ENCODE results near the gene SMIM43. TPM values are rescaled to one million over a fixed set of nuclear protein-coding genes. Genes with fewer than 3 reads are reported as not detected.

SMIM43 gene
- total RNA-seq, 1 experiment from 2014 or later: not detected

DNA sequence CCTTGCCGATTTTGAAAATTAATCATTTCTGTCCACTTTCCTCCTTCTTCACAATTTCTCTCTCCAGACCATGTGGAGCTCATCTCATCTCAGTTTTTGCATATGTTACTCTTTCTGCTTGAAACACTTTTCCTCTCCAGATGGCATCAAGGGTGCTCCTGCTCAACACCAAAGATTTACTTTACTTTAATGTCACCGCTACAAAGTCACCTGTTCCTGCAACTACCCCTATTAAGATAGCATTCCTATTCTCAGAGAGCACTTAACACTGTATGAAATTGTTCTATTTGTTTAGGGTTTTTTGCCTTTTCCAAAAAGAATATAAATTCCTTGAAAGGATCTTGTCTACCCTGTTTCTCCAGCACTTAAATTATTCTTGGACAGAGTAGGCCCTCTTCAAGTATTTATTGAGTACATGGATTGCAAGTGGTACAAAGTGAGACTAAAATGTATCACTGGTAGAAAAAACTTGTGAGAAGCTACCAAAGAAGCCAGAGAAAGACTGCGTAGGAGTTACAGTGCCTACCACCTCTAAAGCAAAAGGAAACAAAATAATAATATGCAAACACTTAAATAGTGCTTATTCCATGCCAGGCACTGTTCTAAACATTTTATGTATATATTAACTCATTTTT, 35.0 kb upstream of the SMIM43 start:
- peaks cover 11 to 23% of the 10 kb centered on the region in 2 experiments; a peak in 3 of 4 replicates for H3K36me3 ChIP-seq (ENCODE audit: control insufficient read depth in 1 of 2, insufficient read depth in 2 of 2, low read length in 2 of 2)
- TF ChIP-seq CTCF (IDR thresholded peaks at IDR 0.05 in 2 of 3, conservative IDR thresholded peaks at IDR 0.05 in 1 of 3; ENCODE audit: borderline replicate concordance in 1 of 3, insufficient read depth in 1 of 3, low read depth in 2 of 3, low read length in 2 of 3): no peak
- TF ChIP-seq FOSL1 (IDR thresholded peaks at IDR 0.05; ENCODE audit: low read depth): no peak
- TF ChIP-seq, protein P1, sequence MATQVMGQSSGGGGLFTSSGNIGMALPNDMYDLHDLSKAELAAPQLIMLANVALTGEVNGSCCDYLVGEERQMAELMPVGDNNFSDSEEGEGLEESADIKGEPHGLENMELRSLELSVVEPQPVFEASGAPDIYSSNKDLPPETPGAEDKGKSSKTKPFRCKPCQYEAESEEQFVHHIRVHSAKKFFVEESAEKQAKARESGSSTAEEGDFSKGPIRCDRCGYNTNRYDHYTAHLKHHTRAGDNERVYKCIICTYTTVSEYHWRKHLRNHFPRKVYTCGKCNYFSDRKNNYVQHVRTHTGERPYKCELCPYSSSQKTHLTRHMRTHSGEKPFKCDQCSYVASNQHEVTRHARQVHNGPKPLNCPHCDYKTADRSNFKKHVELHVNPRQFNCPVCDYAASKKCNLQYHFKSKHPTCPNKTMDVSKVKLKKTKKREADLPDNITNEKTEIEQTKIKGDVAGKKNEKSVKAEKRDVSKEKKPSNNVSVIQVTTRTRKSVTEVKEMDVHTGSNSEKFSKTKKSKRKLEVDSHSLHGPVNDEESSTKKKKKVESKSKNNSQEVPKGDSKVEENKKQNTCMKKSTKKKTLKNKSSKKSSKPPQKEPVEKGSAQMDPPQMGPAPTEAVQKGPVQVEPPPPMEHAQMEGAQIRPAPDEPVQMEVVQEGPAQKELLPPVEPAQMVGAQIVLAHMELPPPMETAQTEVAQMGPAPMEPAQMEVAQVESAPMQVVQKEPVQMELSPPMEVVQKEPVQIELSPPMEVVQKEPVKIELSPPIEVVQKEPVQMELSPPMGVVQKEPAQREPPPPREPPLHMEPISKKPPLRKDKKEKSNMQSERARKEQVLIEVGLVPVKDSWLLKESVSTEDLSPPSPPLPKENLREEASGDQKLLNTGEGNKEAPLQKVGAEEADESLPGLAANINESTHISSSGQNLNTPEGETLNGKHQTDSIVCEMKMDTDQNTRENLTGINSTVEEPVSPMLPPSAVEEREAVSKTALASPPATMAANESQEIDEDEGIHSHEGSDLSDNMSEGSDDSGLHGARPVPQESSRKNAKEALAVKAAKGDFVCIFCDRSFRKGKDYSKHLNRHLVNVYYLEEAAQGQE (IDR thresholded peaks at IDR 0.05; ENCODE audit: low read depth): no peak
- no peak for TF ChIP-seq POLR2AphosphoS5 (IDR thresholded peaks at IDR 0.05; ENCODE audit: low read depth, low read length)
- no peak for TF ChIP-seq CBX3 (IDR thresholded peaks at IDR 0.05; ENCODE audit: low read depth)
- TF ChIP-seq EZH2 (IDR thresholded peaks at IDR 0.05): no peak
- no peak for TF ChIP-seq MAX (IDR thresholded peaks at IDR 0.05)
- no peak for TF ChIP-seq EGR1 (IDR thresholded peaks at IDR 0.05; ENCODE audit: low read depth)
- no peak for TF ChIP-seq ELF1 (IDR thresholded peaks at IDR 0.05; ENCODE audit: borderline replicate concordance, low read depth)
- TF ChIP-seq SIN3A (IDR thresholded peaks at IDR 0.05; ENCODE audit: low read depth): no peak
- TF ChIP-seq SP1 (IDR thresholded peaks at IDR 0.05; ENCODE audit: low read depth): no peak
- TF ChIP-seq SRF (IDR thresholded peaks at IDR 0.05; ENCODE audit: low read depth): no peak
- TF ChIP-seq, protein P2, sequence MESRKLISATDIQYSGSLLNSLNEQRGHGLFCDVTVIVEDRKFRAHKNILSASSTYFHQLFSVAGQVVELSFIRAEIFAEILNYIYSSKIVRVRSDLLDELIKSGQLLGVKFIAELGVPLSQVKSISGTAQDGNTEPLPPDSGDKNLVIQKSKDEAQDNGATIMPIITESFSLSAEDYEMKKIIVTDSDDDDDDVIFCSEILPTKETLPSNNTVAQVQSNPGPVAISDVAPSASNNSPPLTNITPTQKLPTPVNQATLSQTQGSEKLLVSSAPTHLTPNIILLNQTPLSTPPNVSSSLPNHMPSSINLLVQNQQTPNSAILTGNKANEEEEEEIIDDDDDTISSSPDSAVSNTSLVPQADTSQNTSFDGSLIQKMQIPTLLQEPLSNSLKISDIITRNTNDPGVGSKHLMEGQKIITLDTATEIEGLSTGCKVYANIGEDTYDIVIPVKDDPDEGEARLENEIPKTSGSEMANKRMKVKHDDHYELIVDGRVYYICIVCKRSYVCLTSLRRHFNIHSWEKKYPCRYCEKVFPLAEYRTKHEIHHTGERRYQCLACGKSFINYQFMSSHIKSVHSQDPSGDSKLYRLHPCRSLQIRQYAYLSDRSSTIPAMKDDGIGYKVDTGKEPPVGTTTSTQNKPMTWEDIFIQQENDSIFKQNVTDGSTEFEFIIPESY (IDR thresholded peaks at IDR 0.05; ENCODE audit: extremely low read depth, insufficient replicate concordance, low read length): no peak
- no peak for TF ChIP-seq TCF7L2 (IDR thresholded peaks at IDR 0.05; ENCODE audit: borderline replicate concordance, extremely low read depth, insufficient read depth, insufficient read length)
- TF ChIP-seq EZH2phosphoT487 (IDR thresholded peaks at IDR 0.05; ENCODE audit: borderline replicate concordance): no peak
- no peak for TF ChIP-seq POLR2A (IDR thresholded peaks at IDR 0.05; ENCODE audit: borderline replicate concordance, extremely low read depth, insufficient read depth, insufficient read length)
- TF ChIP-seq YY1 (IDR thresholded peaks at IDR 0.05; ENCODE audit: extremely low read depth, insufficient replicate concordance, low read depth, low read length): no peak
- peaks cover 3 to 11% of the 10 kb centered on the region in 2 experiments; a peak in 3 of 4 replicates for H3K4me1 ChIP-seq (ENCODE audit: control insufficient read depth in 1 of 2, insufficient read depth in 2 of 2, low read length in 2 of 2)
- ChIA-PET RAD21 (ENCODE audit: low non-redundant PET in 1 of 2, low total read pairs in 2 of 2, uncharacterized antibody in 2 of 2, unreplicated experiment in 2 of 2) (no interaction called here), POLR2A (interaction anchor here (0.9 kb wide), 1 partner anchor 8 kb away, joined by 3 read pairs; no protein-coding TSS in a partner anchor), CTCF (no interaction called here)
- H3K9me2 ChIP-seq (ENCODE audit: insufficient read depth): no peaks in the 10 kb centered on the region
- no TSS peak for BruUV-seq (replicated peaks)
- H2AFZ ChIP-seq (ENCODE audit: low read depth, low read length, poor library complexity, severe bottlenecking): no peak overlapping the region
- ATAC-seq: no peak
- H3K27ac ChIP-seq (ENCODE audit: low read depth, low read length): no peak overlapping the region
- no peak for DNase-seq (ENCODE audit: low read depth, low spot score)
- H4K20me1 ChIP-seq (ENCODE audit: insufficient read depth): no peaks in the 10 kb centered on the region
- no peaks in the 10 kb centered on the region for H3K27me3 ChIP-seq (ENCODE audit: insufficient read depth, low read length)
- peak overlapping the region in 1 of 2 experiments; percentile 95; a peak in 1 of 4 replicates for H3K4me3 ChIP-seq (replicated peaks in 1 of 2; ENCODE audit: low read depth in 1 of 2, low read length in 2 of 2)
- no peaks in the 10 kb centered on the region for H3K9me3 ChIP-seq (ENCODE audit: control insufficient read depth in 1 of 2, insufficient read depth in 1 of 2, low read depth in 1 of 2, low read length in 2 of 2)
- peak overlapping the region; percentile 92 for H3K9ac ChIP-seq (ENCODE audit: low read length)
- intact Hi-C loops (cut with micrococcal nuclease): no loop called here
- H3K79me2 ChIP-seq (ENCODE audit: insufficient read depth, low read length): peaks cover 39% of the 10 kb centered on the region
- H3K4me2 ChIP-seq (ENCODE audit: low read length): peak overlapping the region; percentile 96
